Upper lobe of left lung (tissue), 6 donors: ENCODE results near the gene NOP56. TPM values are rescaled to one million over a fixed set of nuclear protein-coding genes. Genes with fewer than 3 reads are reported as not detected.

Experiments
- ATAC-seq, 2 donors: fragments of 200-7000 bp; cut with Tn5 transposase; one replicate each; pipeline ENCODE4 v1.9.1; 2022; ENCODE audit warnings: mild to moderate bottlenecking in 2 of 2, moderate library complexity in 2 of 2; ENCODE audit not compliant: low FRiP score in 2 of 2
- DNase-seq, 2 donors: peaks; one replicate each; pipeline ENCODE4 v3.0.0-alpha.2; 2019 to 2020
- H3K27ac ChIP-seq, 4 donors: fragments of 200-600 bp; sonication (generic); one replicate each; pipeline ENCODE4 v1.5.1; 2016 to 2019
- H3K27me3 ChIP-seq, 4 donors: fragments of 200-600 bp; sonication (generic); one replicate each; pipeline ENCODE4 v1.5.1; 2017 to 2019
- H3K36me3 ChIP-seq, 4 donors: fragments of 200-600 bp; sonication (generic); one replicate each; pipeline ENCODE4 v1.5.1; 2016 to 2019
- H3K4me1 ChIP-seq, 4 donors: fragments of 200-600 bp; sonication (generic); one replicate each; pipeline ENCODE4 v1.5.1; 2018 to 2019
- H3K4me3 ChIP-seq, 4 donors: fragments of 200-600 bp; sonication (generic); one replicate each; pipeline ENCODE4 v1.5.1; 2017 to 2019; ENCODE audit warnings: mild to moderate bottlenecking in 2 of 4, moderate library complexity in 1 of 4
- H3K9me3 ChIP-seq, 4 donors: fragments of 200-600 bp; sonication (generic); one replicate each; pipeline ENCODE4 v1.5.1; 2018 to 2019
- CTCF ChIP-seq, 6 experiments: fragments of 450-650 bp in 4 of 6; fragments of 200-600 bp in 2 of 6; sonication (generic) in 2 of 6; IDR thresholded peaks; one replicate each; pipeline ENCODE4 v1.5.1; 2016 to 2019; ENCODE audit warnings: antibody characterized with exemption in 6 of 6
- EP300 ChIP-seq, 4 donors: sonication (generic); formaldehyde crosslinking; IDR thresholded peaks; one replicate each; pipeline ENCODE4 v1.5.1; 2017; ENCODE audit warnings: antibody characterized with exemption in 4 of 4, control low read depth in 2 of 4
- POLR2A ChIP-seq, 4 donors: fragments of 450-650 bp; IDR thresholded peaks; one replicate each; pipeline ENCODE4 v1.5.1; 2016 to 2017; ENCODE audit warnings: antibody characterized with exemption in 4 of 4, mild to moderate bottlenecking in 2 of 4
- POLR2AphosphoS5 ChIP-seq, 2 donors: sonication (generic); formaldehyde crosslinking; IDR thresholded peaks; one replicate each; pipeline ENCODE4 v1.5.1; 2017; ENCODE audit warnings: antibody characterized with exemption in 2 of 2
- WGBS, 2 donors: methylation state at CpG; one replicate each; pipeline ENCODE4 v1.1.5; 2017 to 2018; 5-methylcytosine and 5-hydroxymethylcytosine counted together
- total RNA-seq, 6 donors: library from RNA; depleted of rRNA in 4 of 6; stranded (reverse); fragments of >200 nt in 4 of 6; gene quantifications; one replicate each; pipeline versions ENCODE4 v1.1.0 to v1.2.1, GENCODE V29; 2016 to 2021
- donor health status: DM: no; HTN: no; CAD: no; lungs with moderate emphysema.
- donor health status: DM: no; HTN: yes; CAD: no; lungs with severe emphysema.

Gene NOP56
- 100 to 1,000 TPM in 3 of 6 donors, 10 to 100 TPM in 3; 64.8 to 162 (median 93.6) TPM for total RNA-seq

- peaks cover 25 to 33% (median 31%) of the 10 kb centered on the region in 4 donors for H3K36me3 ChIP-seq
- H3K27me3 ChIP-seq, result no peaks in the 10 kb centered on the region
- ATAC-seq, result peak; percentile 98 to 99
- peak within 1 kb of the TSS; percentile 66 to 100 (median 92) for H3K4me3 ChIP-seq
- peak within 1 kb of the TSS; percentile 75 to 89 (median 86) for H3K27ac ChIP-seq
- no peak for TF ChIP-seq CTCF (IDR thresholded peaks at IDR 0.05)
- peak in 3 of 4 donors; percentile 70 to 87 (median 78) for TF ChIP-seq POLR2A (IDR thresholded peaks at IDR 0.05)
- peak in 1 of 4 donors; percentile 20 for TF ChIP-seq EP300 (IDR thresholded peaks at IDR 0.05)
- TF ChIP-seq POLR2AphosphoS5 (IDR thresholded peaks at IDR 0.05), result peak; percentile 75 to 88
- DNase-seq, result peak; percentile 91 to 98
- 0% methylated on average over 15 to 30 of the region's 101 CpGs for whole genome bisulfite sequencing, 2 donors
- no peaks in the 10 kb centered on the region for H3K9me3 ChIP-seq
- peaks cover 15 to 32% (median 19%) of the 10 kb centered on the region in 4 donors for H3K4me1 ChIP-seq
Observed at GRCh38 chr20:2651772-2652723, at the start of gene NOP56. NOP56 (plus strand) TSS chr20:2652632; CDS start chr20:2652661, 29 bp downstream.

GRCh38 chr20:2602746-2603145 is 49.7 kb upstream of the NOP56 start:
- no peak overlapping the region for H3K27ac ChIP-seq
- DNase-seq, result no peak
- no peaks in the 10 kb centered on the region for H3K4me1 ChIP-seq
- no peaks in the 10 kb centered on the region for H3K36me3 ChIP-seq
- ATAC-seq, result no peak
- TF ChIP-seq CTCF (IDR thresholded peaks at IDR 0.05), result no peak
- TF ChIP-seq POLR2AphosphoS5 (IDR thresholded peaks at IDR 0.05), result no peak
- no peak for TF ChIP-seq EP300 (IDR thresholded peaks at IDR 0.05)
- TF ChIP-seq POLR2A (IDR thresholded peaks at IDR 0.05), result no peak
- H3K9me3 ChIP-seq, result peaks cover 9 to 23% (median 13%) of the 10 kb centered on the region in 4 donors
- no peaks in the 10 kb centered on the region for H3K27me3 ChIP-seq
- H3K4me3 ChIP-seq, result no peak overlapping the region
- WGBS, 2 donors, result 79 to 86% methylated on average over 4 of the region's 4 CpGs

- TF ChIP-seq POLR2A (IDR thresholded peaks at IDR 0.05), result no peak
- Histone ChIP-seq H3K27me3 (no peaks in the 10 kb centered on the region), H3K9me3 (peaks cover 9 to 23% (median 13%) of the 10 kb centered on the region in 4 donors), H3K36me3 (no peaks in the 10 kb centered on the region), H3K4me1 (no peaks in the 10 kb centered on the region), H3K27ac (no peak overlapping the region), H3K4me3 (no peak overlapping the region)
- ATAC-seq, result no peak
- DNase-seq, result no peak
- WGBS, 2 donors, result 72 to 74% methylated on average over 7 of the region's 7 CpGs
Observed at GRCh38 chr20:2603816-2604505, 48.5 kb upstream of the NOP56 start.

GRCh38 chr20:2604506-2604835 is 48.0 kb upstream of the NOP56 start:
- WGBS, 2 donors, result 57 to 66% methylated on average over 3 of the region's 3 CpGs
- Histone ChIP-seq H3K4me3 (no peak overlapping the region), H3K27me3 (no peaks in the 10 kb centered on the region), H3K27ac (no peak overlapping the region), H3K4me1 (no peaks in the 10 kb centered on the region), H3K9me3 (peaks cover 9 to 23% (median 13%) of the 10 kb centered on the region in 4 donors), H3K36me3 (no peaks in the 10 kb centered on the region)
- no peak for DNase-seq
- no peak for ATAC-seq
- TF ChIP-seq CTCF (IDR thresholded peaks at IDR 0.05), result no peak

GRCh38 chr20:2606507-2607006 is 45.9 kb upstream of the NOP56 start:
- H3K36me3 ChIP-seq, result no peaks in the 10 kb centered on the region
- no peak overlapping the region for H3K4me3 ChIP-seq
- no peaks in the 10 kb centered on the region for H3K27me3 ChIP-seq
- H3K27ac ChIP-seq, result no peak overlapping the region
- H3K4me1 ChIP-seq, result no peaks in the 10 kb centered on the region
- no peak for ATAC-seq
- WGBS, 2 donors, result 83 to 96% methylated on average over 1 of the region's 1 CpG
- TF ChIP-seq POLR2AphosphoS5 (IDR thresholded peaks at IDR 0.05), result no peak
- TF ChIP-seq EP300 (IDR thresholded peaks at IDR 0.05), result no peak
- TF ChIP-seq CTCF (IDR thresholded peaks at IDR 0.05), result no peak
- no peak for TF ChIP-seq POLR2A (IDR thresholded peaks at IDR 0.05)
- H3K9me3 ChIP-seq, result peaks cover 9 to 23% (median 13%) of the 10 kb centered on the region in 4 donors
- no peak for DNase-seq
